ENCODE results near the gene LSM14B. TPM values are rescaled to one million over a fixed set of nuclear protein-coding genes. Genes with fewer than 3 reads are reported as not detected.
"Not testable (repeated sequence)": the region's sequence is repeated elsewhere in the genome, so short reads cannot be mapped to it uniquely, and the experiment has no call there.

Gene LSM14B
- total RNA-seq, 2 donors from 2014 or later, result 37.2 to 45.3 TPM

- H3K27ac Mint-ChIP-seq; DNase-seq; H3K36me3 Mint-ChIP-seq (ENCODE audit: insufficient read depth in 2 of 2); H3K4me3 Mint-ChIP-seq; H3K27me3 Mint-ChIP-seq (ENCODE audit: low read depth); ATAC-seq (replicated peaks in 1 of 2); H3K9me3 Mint-ChIP-seq: not testable (repeated sequence)
- peaks cover 40% of the 10 kb centered on the region for H3K4me1 Mint-ChIP-seq (ENCODE audit: low read depth)
Observed at GRCh38 chr20:62148383-62148782, 26.1 kb downstream of the LSM14B start.

- Mint-ChIP-seq H3K36me3 (ENCODE audit: insufficient read depth in 2 of 2) (peaks cover 8 to 13% of the 10 kb centered on the region in 2 donors), H3K27ac (no peak overlapping the region), H3K27me3 (ENCODE audit: low read depth) (no peaks in the 10 kb centered on the region), H3K4me1 (ENCODE audit: low read depth) (peaks cover 40% of the 10 kb centered on the region), H3K9me3 (peaks cover 3 to 6% of the 10 kb centered on the region in 2 donors), H3K4me3 (no peak overlapping the region)
- ATAC-seq (replicated peaks in 1 of 2) (no peak), DNase-seq (no peak)
Observed at GRCh38 chr20:62148908-62149314, 26.6 kb downstream of the LSM14B start.

GRCh38 chr20:62149532-62150309 is 27.4 kb downstream of the LSM14B start:
- H3K27me3 Mint-ChIP-seq (ENCODE audit: low read depth), result no peaks in the 10 kb centered on the region
- peaks cover 36% of the 10 kb centered on the region for H3K4me1 Mint-ChIP-seq (ENCODE audit: low read depth)
- no peak for ATAC-seq (replicated peaks in 1 of 2)
- no peak for DNase-seq
- H3K27ac Mint-ChIP-seq, result no peak overlapping the region
- H3K36me3 Mint-ChIP-seq (ENCODE audit: insufficient read depth in 2 of 2), result peaks cover 9 to 20% of the 10 kb centered on the region in 2 donors
- no peak overlapping the region for H3K4me3 Mint-ChIP-seq
- H3K9me3 Mint-ChIP-seq, result peaks cover 3 to 6% of the 10 kb centered on the region in 2 donors

GRCh38 chr20:62150310-62150575 is 28.0 kb downstream of the LSM14B start:
- Mint-ChIP-seq H3K9me3 (peaks cover 3 to 6% of the 10 kb centered on the region in 2 donors), H3K36me3 (ENCODE audit: insufficient read depth in 2 of 2) (peaks cover 10 to 23% of the 10 kb centered on the region in 2 donors), H3K27me3 (ENCODE audit: low read depth) (no peaks in the 10 kb centered on the region), H3K27ac (no peak overlapping the region), H3K4me1 (ENCODE audit: low read depth) (peaks cover 31% of the 10 kb centered on the region), H3K4me3 (no peak overlapping the region)
- ATAC-seq (replicated peaks in 1 of 2) (no peak), DNase-seq (no peak)

GRCh38 chr20:62151225-62151624 is 28.9 kb downstream of the LSM14B start:
- no peak for DNase-seq
- no peak for ATAC-seq (replicated peaks in 1 of 2)
- Mint-ChIP-seq H3K27me3 (ENCODE audit: low read depth) (no peaks in the 10 kb centered on the region), H3K36me3 (ENCODE audit: insufficient read depth in 2 of 2) (peaks cover 10 to 23% of the 10 kb centered on the region in 2 donors), H3K9me3 (peaks cover 3 to 6% of the 10 kb centered on the region in 2 donors), H3K27ac (no peak overlapping the region), H3K4me3 (no peak overlapping the region), H3K4me1 (ENCODE audit: low read depth) (peaks cover 27% of the 10 kb centered on the region)

- peaks cover 3 to 6% of the 10 kb centered on the region in 2 donors for H3K9me3 Mint-ChIP-seq
- H3K4me3 Mint-ChIP-seq, result no peak overlapping the region
- H3K27ac Mint-ChIP-seq, result no peak overlapping the region
- peaks cover 10 to 23% of the 10 kb centered on the region in 2 donors for H3K36me3 Mint-ChIP-seq (ENCODE audit: insufficient read depth in 2 of 2)
- H3K27me3 Mint-ChIP-seq (ENCODE audit: low read depth), result no peaks in the 10 kb centered on the region
- no peak for ATAC-seq (replicated peaks in 1 of 2)
- H3K4me1 Mint-ChIP-seq (ENCODE audit: low read depth), result peaks cover 24% of the 10 kb centered on the region
- no peak for DNase-seq
Observed at GRCh38 chr20:62151835-62152364, 29.6 kb downstream of the LSM14B start.

GRCh38 chr20:62155428-62156253 is 33.4 kb downstream of the LSM14B start:
- Mint-ChIP-seq H3K36me3 (ENCODE audit: insufficient read depth in 2 of 2) (peaks cover 10 to 23% of the 10 kb centered on the region in 2 donors), H3K9me3 (peaks cover 3 to 6% of the 10 kb centered on the region in 2 donors), H3K4me1 (ENCODE audit: low read depth) (peaks cover 22% of the 10 kb centered on the region), H3K4me3 (no peak overlapping the region), H3K27ac (no peak overlapping the region), H3K27me3 (ENCODE audit: low read depth) (no peaks in the 10 kb centered on the region)
- no peak for DNase-seq
- ATAC-seq (replicated peaks in 1 of 2), result no peak

GRCh38 chr20:62156254-62156556 is 33.9 kb downstream of the LSM14B start:
- H3K4me1 Mint-ChIP-seq (ENCODE audit: low read depth), result peaks cover 23% of the 10 kb centered on the region
- peaks cover 3 to 6% of the 10 kb centered on the region in 2 donors for H3K9me3 Mint-ChIP-seq
- no peak overlapping the region for H3K4me3 Mint-ChIP-seq
- no peak overlapping the region for H3K27ac Mint-ChIP-seq
- DNase-seq, result no peak
- H3K36me3 Mint-ChIP-seq (ENCODE audit: insufficient read depth in 2 of 2), result peaks cover 10 to 23% of the 10 kb centered on the region in 2 donors
- ATAC-seq (replicated peaks in 1 of 2), result no peak
- H3K27me3 Mint-ChIP-seq (ENCODE audit: low read depth), result no peaks in the 10 kb centered on the region

- no peaks in the 10 kb centered on the region for H3K27me3 Mint-ChIP-seq (ENCODE audit: low read depth)
- H3K4me1 Mint-ChIP-seq (ENCODE audit: low read depth), result peaks cover 23% of the 10 kb centered on the region
- DNase-seq, result peak; percentile 77 to 83
- no peak overlapping the region for H3K27ac Mint-ChIP-seq
- H3K9me3 Mint-ChIP-seq, result peaks cover 3 to 6% of the 10 kb centered on the region in 2 donors
- peaks cover 10 to 23% of the 10 kb centered on the region in 2 donors for H3K36me3 Mint-ChIP-seq (ENCODE audit: insufficient read depth in 2 of 2)
- H3K4me3 Mint-ChIP-seq, result no peak overlapping the region
- ATAC-seq (replicated peaks in 1 of 2), result peak; percentile 70 to 74
Observed at GRCh38 chr20:62156592-62157386, 34.5 kb downstream of the LSM14B start.

- ATAC-seq (replicated peaks in 1 of 2) (no peak), DNase-seq (no peak)
- Mint-ChIP-seq H3K4me1 (ENCODE audit: low read depth) (peaks cover 23% of the 10 kb centered on the region), H3K9me3 (peaks cover 3 to 6% of the 10 kb centered on the region in 2 donors), H3K36me3 (ENCODE audit: insufficient read depth in 2 of 2) (peaks cover 10 to 21% of the 10 kb centered on the region in 2 donors), H3K27me3 (ENCODE audit: low read depth) (no peaks in the 10 kb centered on the region), H3K4me3 (no peak overlapping the region), H3K27ac (no peak overlapping the region)
Observed at GRCh38 chr20:62157387-62158087, 35.3 kb downstream of the LSM14B start.

- ATAC-seq (replicated peaks in 1 of 2), result no peak
- H3K4me1 Mint-ChIP-seq (ENCODE audit: low read depth), result peaks cover 23% of the 10 kb centered on the region
Observed at GRCh38 chr20:62158088-62158400, 35.8 kb downstream of the LSM14B start.

GRCh38 chr20:62158541-62158940 is 36.3 kb downstream of the LSM14B start:
- Mint-ChIP-seq H3K4me3 (no peak overlapping the region), H3K27me3 (ENCODE audit: low read depth) (no peaks in the 10 kb centered on the region), H3K27ac (no peak overlapping the region), H3K9me3 (peaks cover 0 to 1% of the 10 kb centered on the region in 2 donors), H3K36me3 (ENCODE audit: insufficient read depth in 2 of 2) (peaks cover 5 to 14% of the 10 kb centered on the region in 2 donors), H3K4me1 (ENCODE audit: low read depth) (peaks cover 23% of the 10 kb centered on the region)
- DNase-seq (no peak), ATAC-seq (replicated peaks in 1 of 2) (no peak)

More at GRCh38 chr20:62158088-62158400, 35.8 kb downstream of the LSM14B start:
- H3K9me3 Mint-ChIP-seq, result peaks cover 0 to 4% of the 10 kb centered on the region in 2 donors
- H3K4me3 Mint-ChIP-seq, result no peak overlapping the region
- no peaks in the 10 kb centered on the region for H3K27me3 Mint-ChIP-seq (ENCODE audit: low read depth)
- H3K27ac Mint-ChIP-seq, result no peak overlapping the region
- DNase-seq, result no peak
- H3K36me3 Mint-ChIP-seq (ENCODE audit: insufficient read depth in 2 of 2), result peaks cover 6 to 16% of the 10 kb centered on the region in 2 donors
